ENCODE measurements around the gene CLGN. TPM values are rescaled to one million over a fixed set of nuclear protein-coding genes. Genes with fewer than 3 reads are reported as not detected.
"Not testable (repeated sequence)": the region's sequence is repeated elsewhere in the genome, so short reads cannot be mapped to it uniquely, and the experiment has no call there.

CLGN gene
- total RNA-seq, 1 experiment from 2014 or later: 10.7 TPM

DNA sequence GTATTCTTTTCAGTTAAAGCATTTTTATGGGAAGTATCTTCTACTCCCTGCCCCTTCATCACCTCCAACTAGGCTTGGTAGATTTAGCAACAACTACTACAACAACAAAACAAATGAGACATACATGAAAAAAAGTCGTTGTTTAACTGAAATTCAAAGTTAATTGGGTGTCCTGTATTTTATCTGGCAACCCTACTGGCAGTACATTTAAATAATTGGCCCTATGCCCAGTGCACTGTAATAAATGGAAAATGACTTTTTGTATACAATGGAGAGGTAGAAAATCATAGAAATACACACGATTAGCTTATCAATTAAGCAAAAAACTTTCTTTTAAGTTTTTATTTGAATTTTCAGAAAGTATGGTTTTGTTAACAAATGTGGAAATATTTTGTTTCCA is 21.4 kb upstream of the CLGN start:
- no peaks in the 10 kb centered on the region for H3K27me3 Mint-ChIP-seq (ENCODE audit: insufficient read depth, unreplicated experiment)
- H3K4me1 Mint-ChIP-seq (ENCODE audit: insufficient read depth, unreplicated experiment): peaks cover 16% of the 10 kb centered on the region
- no peaks in the 10 kb centered on the region for H3K9me3 Mint-ChIP-seq (ENCODE audit: unreplicated experiment)
- BruUV-seq (replicated peaks): no TSS peak
- no peak for TF ChIP-seq CTCF (IDR thresholded peaks at IDR 0.05; ENCODE audit: unreplicated experiment)
- H3K36me3 Mint-ChIP-seq (ENCODE audit: insufficient read depth, unreplicated experiment): no peaks in the 10 kb centered on the region
- intact Hi-C loops (cut with micrococcal nuclease): no loop called here
- H3K27ac Mint-ChIP-seq (ENCODE audit: low read depth, unreplicated experiment): peak overlapping the region; percentile 27
- no peak overlapping the region for H3K4me3 Mint-ChIP-seq (ENCODE audit: unreplicated experiment)
- ChIA-PET CTCF (interaction anchor here (0.6 to 1.2 kb wide), 3 partner anchors 75 to 412 kb away, joined by 3 to 9 read pairs (median 4); partner anchors contain the start of gene SCOC), POLR2A (interaction anchor here (0.9 to 3.8 kb wide), 3 partner anchors 19 to 75 kb away, joined by 3 to 11 read pairs (median 7); partner anchors contain the start of gene SCOC)
- DNase-seq (ENCODE audit: unreplicated experiment): peak; percentile 51

DNA sequence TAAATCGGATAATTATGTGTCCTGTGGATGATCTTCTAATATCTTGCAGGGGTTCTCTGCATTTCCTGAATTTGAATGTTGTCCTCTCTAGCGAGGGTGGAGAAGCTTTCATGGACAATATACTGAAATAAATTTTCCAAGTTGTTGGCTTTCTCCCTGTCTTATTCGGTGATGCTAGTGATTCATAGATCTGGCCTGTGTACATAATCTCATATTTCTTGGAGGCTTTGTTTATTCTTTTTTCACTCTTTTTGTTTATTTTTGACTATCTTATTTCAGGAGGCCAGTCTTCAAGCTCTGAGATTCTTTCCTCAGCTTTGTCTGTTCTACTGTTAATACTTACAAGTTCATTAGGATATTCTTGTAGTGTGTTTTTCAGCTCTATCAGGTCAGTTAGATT is 20.7 kb upstream of the CLGN start:
- no peak for DNase-seq (ENCODE audit: unreplicated experiment)
- H3K36me3 Mint-ChIP-seq (ENCODE audit: insufficient read depth, unreplicated experiment): no peaks in the 10 kb centered on the region

DNA sequence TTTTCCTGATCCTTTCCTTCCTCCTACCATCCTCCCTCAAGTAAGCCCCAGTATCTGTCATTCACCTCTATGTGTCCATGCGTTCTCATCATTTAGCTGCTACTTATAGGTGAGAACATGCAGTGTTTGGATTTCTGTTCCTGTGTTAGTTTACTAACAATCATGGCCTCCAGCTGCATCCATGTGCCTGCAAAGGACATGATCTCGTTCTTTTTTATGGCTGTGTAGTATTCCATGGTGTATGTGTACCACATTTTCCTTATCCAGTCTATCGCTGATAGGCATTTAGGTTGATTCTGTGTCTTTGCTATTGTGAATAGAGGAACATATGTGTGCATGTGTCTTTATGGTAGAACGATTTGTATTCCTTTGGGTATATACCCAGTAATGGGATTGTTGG is 16.9 kb upstream of the CLGN start:
- H3K36me3 Mint-ChIP-seq (ENCODE audit: insufficient read depth, unreplicated experiment); H3K4me1 Mint-ChIP-seq (ENCODE audit: insufficient read depth, unreplicated experiment); H3K27me3 Mint-ChIP-seq (ENCODE audit: insufficient read depth, unreplicated experiment); BruUV-seq (replicated peaks); H3K9me3 Mint-ChIP-seq (ENCODE audit: unreplicated experiment); H3K4me3 Mint-ChIP-seq (ENCODE audit: unreplicated experiment); H3K27ac Mint-ChIP-seq (ENCODE audit: low read depth, unreplicated experiment); DNase-seq (ENCODE audit: unreplicated experiment); intact Hi-C loops (cut with micrococcal nuclease); POLR2A ChIA-PET: not testable (repeated sequence)
- CTCF ChIA-PET: interaction anchor here (0.6 kb wide), 1 partner anchor 134 kb away, joined by 3 read pairs; no protein-coding TSS in a partner anchor

More for the DNA sequence above, 20.7 kb upstream of the CLGN start:
- ChIA-PET CTCF (interaction anchor here (0.6 to 1.2 kb wide), 3 partner anchors 75 to 413 kb away, joined by 3 to 9 read pairs (median 4); partner anchors contain the start of gene SCOC), POLR2A (interaction anchor here (0.9 to 3.8 kb wide), 4 partner anchors 19 to 309 kb away, joined by 3 to 11 read pairs (median 5); partner anchors contain the start of genes SCOC and TBC1D9)
- BruUV-seq (replicated peaks): no TSS peak
- Mint-ChIP-seq H3K4me3 (ENCODE audit: unreplicated experiment) (no peak overlapping the region), H3K9me3 (ENCODE audit: unreplicated experiment) (no peaks in the 10 kb centered on the region), H3K27ac (ENCODE audit: low read depth, unreplicated experiment) (peak overlapping the region; percentile 27), H3K4me1 (ENCODE audit: insufficient read depth, unreplicated experiment) (peaks cover 16% of the 10 kb centered on the region), H3K27me3 (ENCODE audit: insufficient read depth, unreplicated experiment) (no peaks in the 10 kb centered on the region)
- intact Hi-C loops (cut with micrococcal nuclease): no loop called here
- TF ChIP-seq CTCF (IDR thresholded peaks at IDR 0.05; ENCODE audit: unreplicated experiment): no peak

- no peak for DNase-seq (ENCODE audit: unreplicated experiment)
- POLR2A ChIA-PET: no interaction called here
- no peaks in the 10 kb centered on the region for H3K27me3 Mint-ChIP-seq (ENCODE audit: insufficient read depth, unreplicated experiment)
Measured at GRCh38 chr4:140439644-140440142, 12.2 kb upstream of the CLGN start.

More at GRCh38 chr4:140439644-140440142, 12.2 kb upstream of the CLGN start:
- intact Hi-C loops (cut with micrococcal nuclease): no loop called here
- Mint-ChIP-seq H3K4me1 (ENCODE audit: insufficient read depth, unreplicated experiment) (no peaks in the 10 kb centered on the region), H3K36me3 (ENCODE audit: insufficient read depth, unreplicated experiment) (no peaks in the 10 kb centered on the region), H3K4me3 (ENCODE audit: unreplicated experiment) (no peak overlapping the region), H3K27ac (ENCODE audit: low read depth, unreplicated experiment) (no peak overlapping the region), H3K9me3 (ENCODE audit: unreplicated experiment) (no peaks in the 10 kb centered on the region)
- CTCF ChIA-PET: no interaction called here
- TF ChIP-seq CTCF (IDR thresholded peaks at IDR 0.05; ENCODE audit: unreplicated experiment): no peak
- BruUV-seq (replicated peaks): no TSS peak
